MM.1S (cell line): Measurements from ENCODE around the gene CNNM4.

Experiments
- DNase-seq: peaks from one replicate; pipeline ENCODE4 v3.0.0-alpha.2; 2015
- H2AFZ ChIP-seq: fragments of 300-600 bp; sonication (generic); 2 replicates; pipeline ENCODE4 v1.6.0; 2016; ENCODE audit warnings: antibody characterized with exemption, low read length
- H3F3A ChIP-seq: fragments of 300-600 bp; sonication (generic); 2 replicates; pipeline ENCODE4 v1.6.1; 2016; ENCODE audit warnings: mild to moderate bottlenecking, antibody characterized with exemption, low read length, moderate library complexity, mixed read lengths; ENCODE audit not compliant: insufficient read depth
- H3K27ac ChIP-seq: fragments of 300-600 bp; sonication (generic); 2 replicates; pipeline ENCODE4 v1.5.1; 2016; ENCODE audit warnings: mild to moderate bottlenecking, low read length
- H3K27me3 ChIP-seq: fragments of 300-600 bp; sonication (generic); replicated peaks from 2 replicates; pipeline ENCODE4 v1.6.0; 2016; ENCODE audit warnings: low read length; ENCODE audit not compliant: insufficient read depth
- H3K36me3 ChIP-seq: fragments of 300-600 bp; sonication (generic); replicated peaks from 2 replicates; pipeline ENCODE4 v1.6.1; 2016; ENCODE audit warnings: mild to moderate bottlenecking, low read length, mixed read lengths; ENCODE audit not compliant: insufficient read depth
- H3K4me1 ChIP-seq: fragments of 300-600 bp; sonication (generic); 2 replicates; pipeline ENCODE4 v1.6.1; 2016; ENCODE audit warnings: low read length, mixed read lengths
- H3K4me2 ChIP-seq: fragments of 300-600 bp; sonication (generic); 2 replicates; pipeline ENCODE4 v1.6.0; 2016; ENCODE audit warnings: low read depth, low read length
- H3K4me3 ChIP-seq: fragments of 300-600 bp; sonication (generic); 2 replicates; pipeline ENCODE4 v1.5.1; 2016; ENCODE audit warnings: low read length, mixed read lengths
- H3K79me2 ChIP-seq: fragments of 300-600 bp; sonication (generic); 2 replicates; pipeline ENCODE4 v1.6.1; 2016; ENCODE audit warnings: mixed run types, low read length, mixed read lengths
- H3K9ac ChIP-seq: fragments of 300-600 bp; sonication (generic); 2 replicates; pipeline ENCODE4 v1.6.1; 2016; ENCODE audit warnings: low read length, mixed read lengths
- H3K9me2 ChIP-seq: fragments of 300-600 bp; sonication (generic); replicated peaks from 2 replicates; pipeline ENCODE4 v1.6.1; 2016; ENCODE audit warnings: mild to moderate bottlenecking, low read length, mixed read lengths; ENCODE audit not compliant: insufficient read depth
- H3K9me3 ChIP-seq: fragments of 300-600 bp; sonication (generic); replicated peaks from 2 replicates; pipeline ENCODE4 v1.6.1; 2016; ENCODE audit warnings: mild to moderate bottlenecking, low read length, mixed read lengths; ENCODE audit not compliant: insufficient read depth
- H4K20me1 ChIP-seq: fragments of 300-600 bp; sonication (generic); 2 replicates; pipeline ENCODE4 v1.6.1; 2016; ENCODE audit warnings: mild to moderate bottlenecking, low read length, moderate library complexity, mixed read lengths; ENCODE audit not compliant: insufficient read depth
- EZH2 ChIP-seq: fragments of 300-600 bp; sonication (generic); optimal IDR thresholded peaks from 2 replicates; pipeline ENCODE3; 2017; ENCODE audit warnings: low read depth, mild to moderate bottlenecking, antibody characterized with exemption, low read length, mixed read lengths
- EZH2phosphoT487 ChIP-seq: fragments of 300-600 bp; sonication (generic); IDR thresholded peaks from 2 replicates; pipeline ENCODE4 v1.6.1; 2018; ENCODE audit warnings: antibody characterized with exemption, low read length
- TF ChIP-seq, protein P1 (sequence below): fragments of 300-600 bp; sonication (generic); IDR thresholded peaks from 2 replicates; pipeline ENCODE4 v1.5.1; 2016; ENCODE audit warnings: antibody characterized with exemption, low read length, mixed read lengths

CNNM4 gene

DNA sequence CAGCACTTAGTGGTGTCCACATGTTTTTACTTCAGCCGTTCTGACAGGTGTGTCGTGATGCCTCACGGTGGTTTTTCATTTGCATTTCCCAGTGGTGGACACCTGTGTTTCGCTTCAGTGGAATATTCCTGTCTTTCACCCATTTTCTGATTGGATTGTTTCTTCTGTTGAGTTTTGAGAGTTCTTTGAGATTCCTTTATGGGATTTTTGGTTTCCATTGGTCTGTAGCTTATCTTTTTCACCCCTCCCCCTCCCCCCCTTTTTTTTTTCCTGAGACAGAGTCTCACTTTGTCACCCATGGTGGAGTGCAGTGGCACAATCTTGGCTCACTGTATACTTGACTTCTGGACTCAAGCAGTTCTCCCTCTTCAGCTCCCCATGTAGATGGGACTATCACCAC is 75.1 kb downstream of the CNNM4 start:
- H3K4me1 ChIP-seq = peaks cover 22% of the 10 kb centered on the region
- no peak overlapping the region for H3K4me2 ChIP-seq
- no peaks in the 10 kb centered on the region for H3K9me3 ChIP-seq
- no peaks in the 10 kb centered on the region; the same call in 1 of the 2 replicates for H3K79me2 ChIP-seq
- no peak overlapping the region for H3K27ac ChIP-seq
- H3K27me3 ChIP-seq = no peaks in the 10 kb centered on the region
- H3F3A ChIP-seq = peaks cover 11% of the 10 kb centered on the region; the same call in 1 of the 2 replicates
- TF ChIP-seq EZH2 (no peak), EZH2phosphoT487 (no peak)
- TF ChIP-seq, protein P1, sequence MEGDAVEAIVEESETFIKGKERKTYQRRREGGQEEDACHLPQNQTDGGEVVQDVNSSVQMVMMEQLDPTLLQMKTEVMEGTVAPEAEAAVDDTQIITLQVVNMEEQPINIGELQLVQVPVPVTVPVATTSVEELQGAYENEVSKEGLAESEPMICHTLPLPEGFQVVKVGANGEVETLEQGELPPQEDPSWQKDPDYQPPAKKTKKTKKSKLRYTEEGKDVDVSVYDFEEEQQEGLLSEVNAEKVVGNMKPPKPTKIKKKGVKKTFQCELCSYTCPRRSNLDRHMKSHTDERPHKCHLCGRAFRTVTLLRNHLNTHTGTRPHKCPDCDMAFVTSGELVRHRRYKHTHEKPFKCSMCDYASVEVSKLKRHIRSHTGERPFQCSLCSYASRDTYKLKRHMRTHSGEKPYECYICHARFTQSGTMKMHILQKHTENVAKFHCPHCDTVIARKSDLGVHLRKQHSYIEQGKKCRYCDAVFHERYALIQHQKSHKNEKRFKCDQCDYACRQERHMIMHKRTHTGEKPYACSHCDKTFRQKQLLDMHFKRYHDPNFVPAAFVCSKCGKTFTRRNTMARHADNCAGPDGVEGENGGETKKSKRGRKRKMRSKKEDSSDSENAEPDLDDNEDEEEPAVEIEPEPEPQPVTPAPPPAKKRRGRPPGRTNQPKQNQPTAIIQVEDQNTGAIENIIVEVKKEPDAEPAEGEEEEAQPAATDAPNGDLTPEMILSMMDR = no peak
- H3K9ac ChIP-seq = no peak overlapping the region
- no peaks in the 10 kb centered on the region for H3K36me3 ChIP-seq
- no peak overlapping the region for H3K4me3 ChIP-seq
- no peaks in the 10 kb centered on the region for H3K9me2 ChIP-seq
- H2AFZ ChIP-seq = no peak overlapping the region
- H4K20me1 ChIP-seq = no peaks in the 10 kb centered on the region
- DNase-seq = no peak

DNA sequence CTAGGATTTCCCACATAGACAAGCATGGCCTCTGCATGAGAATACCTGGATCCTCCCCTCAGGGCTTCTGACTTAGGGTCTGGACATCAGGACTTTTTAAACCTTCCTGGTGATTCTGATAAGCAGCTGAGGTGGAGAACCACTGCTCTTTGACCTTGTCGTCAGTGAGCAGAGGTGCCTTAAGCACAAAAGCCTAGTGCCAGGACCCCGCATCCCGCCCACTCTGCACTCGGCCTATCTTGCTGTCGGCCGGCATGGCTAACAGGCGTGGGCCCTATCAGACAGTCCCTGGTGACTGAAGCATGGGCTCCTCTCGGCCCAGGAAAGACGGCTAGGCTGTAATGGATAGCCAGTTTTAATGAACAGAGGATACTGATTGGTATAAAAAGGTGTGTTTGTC is 76.9 kb downstream of the CNNM4 start:
- Histone ChIP-seq H3K4me1 (peaks cover 22% of the 10 kb centered on the region), H3K27ac (no peak overlapping the region), H3K27me3 (no peaks in the 10 kb centered on the region), H3K9me3 (no peaks in the 10 kb centered on the region), H3F3A (peaks cover 17% of the 10 kb centered on the region; the same call in 1 of the 2 replicates), H3K9me2 (no peaks in the 10 kb centered on the region), H3K4me3 (no peak overlapping the region), H4K20me1 (no peaks in the 10 kb centered on the region), H3K36me3 (no peaks in the 10 kb centered on the region), H2AFZ (no peak overlapping the region), H3K4me2 (no peak overlapping the region), H3K79me2 (no peaks in the 10 kb centered on the region; the same call in 1 of the 2 replicates), H3K9ac (no peak overlapping the region)
- no peak for DNase-seq
- TF ChIP-seq EZH2phosphoT487 = no peak
- no peak for TF ChIP-seq EZH2
- TF ChIP-seq, protein P1 = no peak

DNA sequence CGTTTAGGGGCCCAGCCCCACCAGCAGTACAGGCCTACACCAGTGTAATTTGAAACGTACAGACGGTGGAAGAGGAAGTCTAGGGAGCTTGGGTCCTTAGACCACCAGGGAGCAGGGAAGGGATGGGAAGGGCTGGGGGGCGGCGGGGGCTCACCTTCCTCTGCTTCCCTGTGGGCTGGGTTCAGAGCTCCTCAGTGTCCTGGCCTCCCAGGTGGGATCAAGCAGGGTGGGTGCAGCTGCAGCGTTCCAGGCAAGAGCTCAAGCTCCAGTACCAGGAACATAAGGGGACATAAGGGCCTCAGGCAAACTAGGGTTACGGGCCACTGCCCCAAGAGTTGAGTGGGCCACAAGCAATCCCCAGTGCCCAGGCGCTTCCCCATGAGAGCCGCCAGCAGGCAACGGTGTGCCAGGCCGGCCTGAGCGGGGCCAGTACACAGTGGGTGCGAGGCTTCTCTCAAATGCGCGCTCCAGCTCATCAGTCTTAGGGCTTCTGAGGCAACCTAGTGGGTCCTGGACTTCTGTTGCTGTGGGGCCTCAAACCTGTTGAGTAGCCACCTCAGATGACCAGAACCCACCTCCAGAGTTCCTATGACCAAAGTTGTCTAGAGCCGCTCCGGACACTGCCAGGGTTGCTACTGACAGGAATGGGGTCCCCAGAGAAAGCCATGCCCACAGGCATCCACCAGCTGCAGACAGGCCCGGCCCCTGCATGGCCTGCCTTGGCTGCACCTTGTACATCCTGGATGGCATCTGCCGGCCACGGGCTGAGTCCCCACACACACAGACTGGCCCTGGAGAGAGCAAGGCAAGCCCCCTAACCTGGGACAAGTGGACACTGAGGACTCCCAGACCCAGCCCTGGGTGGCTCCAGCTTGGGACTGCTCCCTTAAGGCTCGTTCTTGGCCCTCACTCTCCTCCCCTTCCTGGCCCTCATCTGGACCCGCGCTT is 77.9 kb downstream of the CNNM4 start:
- no peak for TF ChIP-seq EZH2
- H3K9ac ChIP-seq = peak overlapping the region; percentile 46; the same call in 1 of the 2 replicates
- H3K36me3 ChIP-seq = no peaks in the 10 kb centered on the region
- H3K27me3 ChIP-seq = no peaks in the 10 kb centered on the region
- peak overlapping the region; percentile 32; the same call in 1 of the 2 replicates for H2AFZ ChIP-seq
- no peaks in the 10 kb centered on the region for H4K20me1 ChIP-seq
- no peak overlapping the region for H3K4me3 ChIP-seq
- H3F3A ChIP-seq = peaks cover 17% of the 10 kb centered on the region; the same call in 1 of the 2 replicates
- no peaks in the 10 kb centered on the region for H3K9me3 ChIP-seq
- no peaks in the 10 kb centered on the region; the same call in 1 of the 2 replicates for H3K79me2 ChIP-seq
- H3K4me2 ChIP-seq = peak overlapping the region; percentile 49; the same call in 1 of the 2 replicates
- H3K27ac ChIP-seq = peak overlapping the region; percentile 64; the same call in 1 of the 2 replicates
- no peak for DNase-seq
- no peaks in the 10 kb centered on the region for H3K9me2 ChIP-seq
- H3K4me1 ChIP-seq = peaks cover 22% of the 10 kb centered on the region
